ENCODE measurements around the gene GFRA4.

DNA sequence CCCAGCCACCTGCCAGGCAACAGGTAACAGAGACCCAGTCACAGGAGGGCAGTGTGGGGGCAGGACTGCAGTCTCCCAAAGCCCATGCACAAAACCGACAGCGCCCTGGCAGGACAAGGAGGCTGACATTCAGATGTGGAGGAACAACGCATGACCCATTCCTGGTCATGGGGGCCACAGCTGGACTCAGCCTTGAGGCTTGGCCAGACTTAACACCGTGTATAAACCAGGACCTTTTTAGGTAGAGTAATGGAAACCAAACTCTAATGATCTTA is 8.1 kb downstream of the GFRA4 start:
- TF ChIP-seq, protein P1, sequence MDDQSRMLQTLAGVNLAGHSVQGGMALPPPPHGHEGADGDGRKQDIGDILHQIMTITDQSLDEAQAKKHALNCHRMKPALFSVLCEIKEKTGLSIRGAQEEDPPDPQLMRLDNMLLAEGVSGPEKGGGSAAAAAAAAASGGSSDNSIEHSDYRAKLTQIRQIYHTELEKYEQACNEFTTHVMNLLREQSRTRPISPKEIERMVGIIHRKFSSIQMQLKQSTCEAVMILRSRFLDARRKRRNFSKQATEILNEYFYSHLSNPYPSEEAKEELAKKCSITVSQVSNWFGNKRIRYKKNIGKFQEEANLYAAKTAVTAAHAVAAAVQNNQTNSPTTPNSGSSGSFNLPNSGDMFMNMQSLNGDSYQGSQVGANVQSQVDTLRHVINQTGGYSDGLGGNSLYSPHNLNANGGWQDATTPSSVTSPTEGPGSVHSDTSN (IDR thresholded peaks at IDR 0.05) = no peak
- TF ChIP-seq, protein P2, sequence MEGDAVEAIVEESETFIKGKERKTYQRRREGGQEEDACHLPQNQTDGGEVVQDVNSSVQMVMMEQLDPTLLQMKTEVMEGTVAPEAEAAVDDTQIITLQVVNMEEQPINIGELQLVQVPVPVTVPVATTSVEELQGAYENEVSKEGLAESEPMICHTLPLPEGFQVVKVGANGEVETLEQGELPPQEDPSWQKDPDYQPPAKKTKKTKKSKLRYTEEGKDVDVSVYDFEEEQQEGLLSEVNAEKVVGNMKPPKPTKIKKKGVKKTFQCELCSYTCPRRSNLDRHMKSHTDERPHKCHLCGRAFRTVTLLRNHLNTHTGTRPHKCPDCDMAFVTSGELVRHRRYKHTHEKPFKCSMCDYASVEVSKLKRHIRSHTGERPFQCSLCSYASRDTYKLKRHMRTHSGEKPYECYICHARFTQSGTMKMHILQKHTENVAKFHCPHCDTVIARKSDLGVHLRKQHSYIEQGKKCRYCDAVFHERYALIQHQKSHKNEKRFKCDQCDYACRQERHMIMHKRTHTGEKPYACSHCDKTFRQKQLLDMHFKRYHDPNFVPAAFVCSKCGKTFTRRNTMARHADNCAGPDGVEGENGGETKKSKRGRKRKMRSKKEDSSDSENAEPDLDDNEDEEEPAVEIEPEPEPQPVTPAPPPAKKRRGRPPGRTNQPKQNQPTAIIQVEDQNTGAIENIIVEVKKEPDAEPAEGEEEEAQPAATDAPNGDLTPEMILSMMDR (IDR thresholded peaks at IDR 0.05) = no peak
- TF ChIP-seq FOSB (CRISPR knock-in tag; IDR thresholded peaks at IDR 0.05) = no peak
- TF ChIP-seq CHD2 (IDR thresholded peaks at IDR 0.05; ENCODE audit: low read length, partially characterized antibody) = no peak
- TF ChIP-seq POLR2A (IDR thresholded peaks at IDR 0.05; ENCODE audit: low read length) = no peak
- TF ChIP-seq, protein P3, sequence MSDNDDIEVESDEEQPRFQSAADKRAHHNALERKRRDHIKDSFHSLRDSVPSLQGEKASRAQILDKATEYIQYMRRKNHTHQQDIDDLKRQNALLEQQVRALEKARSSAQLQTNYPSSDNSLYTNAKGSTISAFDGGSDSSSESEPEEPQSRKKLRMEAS (IDR thresholded peaks at IDR 0.05) = no peak
- TF ChIP-seq ATOH8 (CRISPR knock-in tag; IDR thresholded peaks at IDR 0.05; ENCODE audit: low read depth) = no peak
- TF ChIP-seq EP300 (IDR thresholded peaks at IDR 0.05) = no peak
